ENCODE data around the gene APOBEC3H.

GRCh38 chr22:39087098-39087497 lies 9.9 kb upstream of the APOBEC3H start:
- TF ChIP-seq POLR2A (IDR thresholded peaks at IDR 0.05; ENCODE audit: low read length) (no peak), GATA1 (IDR thresholded peaks at IDR 0.05; ENCODE audit: low read depth, low read length) (no peak)
